Lung microvascular endothelial cell (primary cell): Measurements from ENCODE around the gene GFI1B. TPM values are rescaled to one million over a fixed set of nuclear protein-coding genes. Genes with fewer than 3 reads are reported as not detected.

Experiments
- DNase-seq, 2 donors: peaks; one replicate each; pipeline versions ENCODE4 v3.0.0 to v3.0.0-alpha.2; 2010; ENCODE audit warnings: low read depth in 2 of 2
- total RNA-seq: library from RNA; depleted of rRNA; stranded (reverse); fragments of >200 nt; gene quantifications from 2 replicates; pipeline ENCODE4 v1.2.1, GENCODE V29; 2014

The GFI1B gene
- total RNA-seq = not detected in 2 replicates

DNA sequence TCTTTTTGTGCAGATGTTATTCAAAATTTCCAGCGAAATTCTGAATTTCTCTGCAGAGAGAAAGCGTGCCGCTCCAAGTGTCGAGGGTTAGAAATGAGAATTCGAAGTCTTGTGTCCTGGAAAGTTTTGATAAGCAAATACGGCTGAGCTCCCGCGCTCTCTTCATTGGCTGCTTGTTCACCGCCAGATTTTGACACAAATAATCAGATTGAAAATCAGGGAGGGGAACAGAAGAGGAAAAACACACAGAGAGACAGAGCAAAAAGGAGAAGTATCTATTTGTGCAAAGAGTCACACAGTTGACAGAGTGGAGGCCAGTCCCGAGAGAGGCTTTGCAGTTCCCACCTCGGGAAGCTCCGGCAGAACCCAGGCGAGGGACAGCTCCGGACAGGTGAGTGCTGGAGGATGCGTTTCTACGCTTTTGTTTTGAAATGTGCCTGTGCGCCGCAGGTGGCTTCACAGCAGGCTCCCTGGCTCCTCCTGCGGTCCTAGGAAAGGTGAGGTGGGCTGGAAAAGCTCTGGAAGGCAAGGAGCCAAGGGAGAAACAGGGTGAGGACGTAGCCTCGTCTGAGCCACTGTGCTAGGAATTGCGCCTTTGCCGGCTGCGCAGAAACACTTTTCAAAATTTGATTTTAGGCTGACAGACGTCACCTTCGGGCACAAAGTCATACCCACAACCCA, at the start of gene GFI1B:
GFI1B (plus strand) TSS at position 244 of the 681 bp plus-strand sequence. CDS start 7,985 bp downstream, outside the sequence.
- DNase-seq = no peak

DNA sequence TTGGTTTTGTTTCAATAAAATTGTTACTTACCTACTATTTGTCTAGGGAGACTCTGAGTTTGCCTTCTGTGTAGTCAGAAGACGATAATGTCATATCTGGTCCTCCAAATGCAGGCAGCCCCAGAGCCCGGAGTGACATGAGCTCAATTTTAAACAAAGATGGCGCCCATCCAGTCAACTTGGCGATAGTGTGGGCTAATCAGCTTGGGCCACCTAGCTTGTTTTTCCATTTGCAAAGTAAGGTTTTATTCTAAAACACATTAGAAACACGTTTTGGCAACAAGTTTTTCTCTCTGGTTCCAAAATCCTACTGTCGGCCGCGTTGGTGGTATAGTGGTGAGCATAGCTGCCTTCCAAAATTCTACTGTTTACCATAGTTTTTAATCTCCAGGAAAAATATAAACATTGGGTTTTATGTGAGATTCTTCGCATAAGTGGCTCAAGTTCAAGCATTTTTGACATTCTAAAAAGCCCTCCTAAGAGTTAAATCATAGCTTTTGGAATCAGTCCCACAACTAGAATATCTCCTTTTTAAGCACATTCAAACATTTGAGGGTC, 47.2 kb upstream of the GFI1B start:
- no peak for DNase-seq

DNA sequence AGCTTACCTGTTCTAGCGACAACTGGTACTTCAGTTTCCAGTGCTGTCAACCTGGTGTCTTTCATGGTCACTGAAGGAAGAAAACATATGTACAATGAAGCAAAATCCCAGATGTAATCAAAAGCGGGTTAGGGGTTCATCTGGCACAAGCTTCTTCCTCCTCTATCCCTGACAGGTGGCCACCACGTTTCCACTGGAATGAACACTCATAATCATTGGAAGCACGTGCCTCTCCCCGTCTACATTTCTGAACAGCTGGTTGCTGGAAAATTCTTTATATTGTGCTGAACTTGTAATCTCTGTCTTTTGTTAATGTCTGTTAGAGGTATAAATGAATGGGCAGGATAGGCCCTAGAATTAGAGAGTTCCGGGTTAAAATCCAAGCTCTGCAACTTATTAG, 43.5 kb upstream of the GFI1B start:
- DNase-seq = no peak

DNA sequence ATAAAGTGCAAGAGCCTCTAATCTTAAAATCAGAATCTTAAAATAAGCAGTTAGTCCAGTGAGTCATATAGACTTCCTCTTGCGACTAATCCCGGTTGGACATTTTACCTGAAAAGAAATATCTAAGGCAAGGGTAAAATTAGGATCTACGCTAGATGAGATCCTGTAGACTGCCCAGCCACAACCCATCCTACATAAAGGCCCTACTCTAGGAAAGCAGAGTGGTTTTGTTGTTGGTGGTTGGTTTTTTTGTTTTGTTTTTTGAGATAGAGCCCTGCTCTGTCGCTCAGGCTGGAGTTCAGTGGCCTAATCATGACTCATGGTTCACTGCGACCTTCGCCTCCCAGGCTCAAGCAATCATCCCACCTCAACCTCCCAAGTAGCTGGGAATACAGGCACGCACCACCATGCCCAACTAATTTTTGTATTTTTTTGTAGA, 41.0 kb upstream of the GFI1B start:
- peak in 1 of 2 donors; percentile 46 for DNase-seq

DNA sequence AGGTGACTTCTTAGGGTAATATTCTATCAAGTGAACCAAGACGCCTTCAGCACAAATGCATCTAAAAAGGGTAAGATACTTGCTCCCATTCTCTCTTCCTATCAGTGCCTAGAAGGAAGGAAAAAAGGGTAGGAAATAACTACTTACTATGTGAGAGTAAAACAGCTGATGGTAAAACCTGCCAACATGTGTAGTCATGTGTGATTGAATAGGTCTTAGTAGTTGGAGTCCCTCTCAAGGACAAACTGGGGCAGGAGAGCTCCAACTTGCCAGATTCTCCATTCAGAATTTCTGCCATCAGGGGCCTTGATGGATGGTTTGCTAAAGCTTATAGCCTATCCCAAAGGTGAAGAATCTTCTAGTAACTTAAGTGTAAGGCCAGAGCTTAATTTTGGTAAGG, 39.3 kb upstream of the GFI1B start:
- DNase-seq = no peak

DNA sequence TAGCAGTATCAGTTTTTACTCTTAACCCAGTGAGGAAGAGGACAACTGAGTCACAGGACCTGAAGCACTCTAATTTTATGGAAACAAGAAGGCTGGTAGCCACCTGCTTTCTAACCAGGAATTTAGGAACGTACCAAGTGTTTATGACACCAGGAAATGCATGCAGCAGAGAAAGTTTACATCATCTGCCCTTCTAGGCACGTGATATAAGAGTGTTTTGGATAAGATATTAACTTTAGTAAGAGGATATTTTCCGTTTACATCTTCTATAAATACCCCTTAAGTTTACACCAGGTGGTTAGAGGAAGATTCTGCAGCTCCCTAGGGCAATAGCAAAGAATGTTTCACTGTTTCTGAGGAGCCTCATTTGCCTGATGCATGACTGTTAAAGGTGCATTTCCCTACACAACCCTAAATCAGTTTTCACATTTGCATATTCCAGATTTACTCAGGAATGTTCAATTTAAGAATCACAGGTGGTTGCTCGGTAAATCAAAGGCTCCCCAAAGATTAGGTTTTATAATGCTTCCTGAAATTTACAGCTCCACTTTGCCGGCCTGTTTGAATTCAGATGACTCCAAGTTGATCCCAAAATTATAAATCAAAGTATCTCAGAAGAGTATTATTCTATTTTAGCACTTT, 35.8 kb upstream of the GFI1B start:
- peak in 1 of 2 donors; percentile 39 for DNase-seq

DNA sequence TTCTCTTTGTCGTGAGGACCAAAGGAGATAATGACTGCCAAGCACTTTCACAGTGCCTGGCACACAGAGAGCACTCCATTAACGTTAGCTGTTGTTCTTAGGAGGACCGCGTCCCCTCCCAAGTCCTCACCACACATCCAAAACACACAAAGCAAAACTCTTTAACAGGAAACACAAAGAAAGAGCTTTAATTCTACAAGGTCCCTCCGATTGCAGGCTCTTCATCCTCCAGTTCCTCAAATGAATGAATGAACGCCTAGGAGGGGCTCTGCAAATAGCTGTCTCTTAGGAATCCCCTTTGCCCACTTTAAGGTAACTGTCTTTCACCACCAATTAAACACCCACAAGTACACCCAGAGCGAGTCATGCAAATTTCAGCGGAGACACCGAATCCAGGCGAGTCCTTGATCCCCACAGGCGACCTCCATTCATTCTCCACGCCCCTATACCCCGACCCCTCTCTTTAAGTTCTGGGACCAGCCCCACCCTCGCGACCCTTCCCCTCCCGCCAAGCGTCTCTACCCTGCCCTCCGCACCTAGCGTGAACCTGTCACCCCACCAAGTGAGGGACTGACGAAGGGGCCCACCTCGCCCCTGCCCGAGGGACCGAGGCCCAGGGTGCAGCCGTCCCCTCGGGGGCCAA, 34.7 kb upstream of the GFI1B start:
- peak in 1 of 2 donors; percentile 6 for DNase-seq

DNA sequence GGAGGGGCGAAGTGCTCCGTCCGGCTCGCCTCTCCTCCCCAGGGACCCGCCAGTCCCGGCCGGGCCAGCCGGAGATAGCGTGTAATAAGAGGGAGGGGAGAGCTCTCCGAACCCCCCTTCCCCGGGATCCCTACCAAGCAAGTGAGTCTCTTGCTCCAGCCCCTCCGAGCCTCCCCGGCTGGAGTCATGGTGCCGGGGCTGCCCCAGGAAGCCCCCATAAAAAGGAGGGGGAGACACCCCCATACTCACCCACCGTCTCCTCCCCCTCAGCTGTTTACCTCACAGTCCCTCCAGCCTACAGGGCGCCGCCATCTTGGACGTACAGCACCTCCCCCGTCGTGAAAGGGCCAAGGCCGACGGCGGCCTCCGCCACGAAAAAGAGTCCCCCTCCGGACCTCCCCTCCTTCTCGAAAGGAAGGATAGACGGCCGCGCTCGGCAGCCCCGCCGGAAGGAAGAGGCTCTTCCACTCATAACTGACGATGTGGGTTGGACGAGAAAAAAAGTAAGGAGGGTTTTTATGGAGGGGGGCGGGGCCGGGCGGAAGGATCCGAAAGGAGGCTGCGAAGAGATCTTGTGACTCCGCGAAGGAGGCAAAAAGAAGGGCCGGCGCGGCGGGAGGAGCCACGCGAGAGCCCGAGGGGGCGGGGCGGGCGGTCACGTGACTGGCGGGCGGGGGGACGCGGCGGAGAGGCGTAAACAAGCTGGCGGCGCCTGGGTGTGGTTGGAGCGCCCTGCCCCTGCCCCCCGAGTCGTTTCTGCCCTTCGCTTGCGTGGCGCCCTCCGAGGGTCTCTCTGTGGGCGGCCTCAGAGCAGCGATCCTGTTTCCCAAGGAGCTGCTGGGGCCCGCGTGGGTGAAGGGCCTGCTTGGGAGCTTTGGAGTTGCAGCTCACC, 34.0 kb upstream of the GFI1B start, which contains the start of gene TSC1:
TSC1 (minus strand) TSS at position 323 of the 892 bp plus-strand sequence. CDS start 15,744 bp downstream, outside the sequence.
- DNase-seq = peak; percentile 96 to 97

DNA sequence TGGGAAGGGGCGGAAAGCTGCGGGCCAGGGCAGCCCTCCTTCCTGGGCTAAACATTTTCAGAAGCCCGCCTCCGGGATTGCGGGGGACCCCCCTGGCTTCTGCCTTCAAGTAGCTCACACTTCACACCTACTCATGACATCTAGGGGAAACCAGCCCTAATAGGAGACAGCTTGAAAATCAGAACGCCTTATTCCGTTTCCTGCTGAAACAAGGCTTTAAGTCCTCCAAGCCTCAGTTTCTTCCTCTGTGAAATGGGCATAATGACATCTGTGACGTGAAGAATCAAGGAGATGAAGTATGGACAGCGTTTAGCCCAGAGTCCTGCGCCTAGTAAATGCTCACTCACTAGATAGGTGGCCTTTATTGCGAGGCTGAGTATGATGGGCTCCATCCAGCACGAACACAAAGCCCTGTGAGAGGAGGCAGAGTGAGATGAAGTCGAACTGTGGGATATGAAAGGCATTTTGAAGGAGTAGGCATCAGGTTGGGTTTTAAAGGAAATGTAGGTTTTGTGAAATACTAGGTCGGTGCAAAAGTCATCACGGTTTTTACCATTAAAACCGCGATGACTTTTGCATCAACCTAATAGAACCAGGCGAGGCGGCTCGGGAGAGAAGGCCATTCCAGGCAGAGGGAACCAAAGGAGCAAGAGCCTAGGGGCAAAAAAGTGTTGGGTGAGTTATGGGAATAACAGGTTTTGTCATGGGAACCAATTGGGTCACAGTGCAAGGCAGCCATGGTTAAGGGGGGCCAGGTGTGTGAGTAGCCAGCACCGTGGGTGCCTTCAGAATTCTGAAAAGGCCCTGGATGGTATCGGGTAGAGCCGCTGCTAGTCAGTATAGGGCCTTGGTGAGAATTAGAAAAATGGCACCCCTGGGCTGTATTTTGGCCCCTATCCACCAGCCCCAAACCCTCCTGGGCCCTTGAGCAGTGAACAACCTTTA, 33.0 kb upstream of the GFI1B start:
- DNase-seq = no peak

DNA sequence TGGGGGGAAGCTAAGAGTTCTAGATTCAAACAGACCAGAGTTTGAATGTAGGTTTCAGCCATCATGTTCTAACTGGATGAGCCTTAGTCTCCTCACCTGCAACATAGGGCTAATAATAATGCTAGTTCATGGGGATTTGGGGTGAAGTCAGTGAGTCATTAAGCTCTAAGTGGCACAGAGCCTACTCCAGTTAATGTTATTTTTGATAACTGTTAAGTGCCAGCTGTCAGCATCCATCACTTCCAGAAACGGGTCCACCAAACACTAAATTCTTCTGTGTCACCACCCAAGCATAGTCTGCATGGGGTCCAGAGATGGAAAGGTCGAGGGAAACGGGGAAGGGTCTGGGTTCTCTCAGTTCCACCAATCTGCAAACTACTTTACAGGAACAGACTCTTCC, 32.3 kb upstream of the GFI1B start:
- DNase-seq = no peak

DNA sequence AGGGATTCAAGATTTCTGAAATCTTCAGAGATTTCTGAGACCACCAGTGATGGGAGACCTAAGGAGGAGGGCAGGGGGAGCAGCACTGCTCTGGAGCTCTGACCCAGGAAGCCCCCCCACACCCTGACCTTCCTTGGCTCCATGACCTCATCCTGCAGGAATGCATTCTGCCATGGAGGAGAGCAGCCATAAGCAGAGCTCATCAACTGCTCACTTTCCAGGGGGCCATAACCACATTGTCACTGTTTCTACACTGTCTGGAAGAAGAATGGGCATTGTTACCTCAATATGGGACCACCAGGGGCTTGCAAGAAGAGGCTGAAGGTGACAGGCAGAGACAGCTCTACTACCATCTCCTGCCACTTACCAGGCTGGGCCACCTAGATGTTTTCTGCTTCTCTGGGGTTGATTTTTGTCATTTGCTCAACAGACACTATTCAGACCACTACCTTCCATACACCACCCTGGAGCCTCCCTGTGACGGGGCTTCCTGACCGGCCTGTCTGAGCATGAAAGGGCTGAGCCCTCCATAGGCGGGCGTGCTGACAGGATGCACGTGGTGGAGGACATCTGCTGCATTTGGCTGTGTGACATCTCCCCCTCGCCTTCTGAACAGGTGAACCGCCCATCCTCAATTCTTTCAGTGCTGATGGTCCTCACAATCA, 31.7 kb upstream of the GFI1B start:
- DNase-seq = peak; percentile 16 to 32

DNA sequence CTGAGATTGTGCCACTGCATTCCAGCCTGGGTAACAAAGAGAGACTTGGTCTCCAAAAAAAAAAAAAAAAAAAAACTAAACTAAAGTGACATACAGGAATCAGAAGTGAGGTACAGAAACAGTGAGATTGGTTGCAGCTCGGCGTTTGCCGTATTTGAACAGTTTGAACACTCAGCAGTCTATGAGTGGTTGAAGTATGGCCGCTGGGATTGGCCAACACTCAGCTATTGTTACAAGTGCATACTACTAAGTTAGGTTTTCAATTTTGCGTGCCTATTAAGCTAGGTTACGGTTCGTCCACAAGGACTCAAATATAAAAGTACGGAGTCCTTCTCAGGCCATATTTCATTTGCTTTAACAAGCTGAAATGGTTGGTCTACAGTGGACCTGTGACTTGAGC, 30.7 kb upstream of the GFI1B start:
- DNase-seq = no peak

DNA sequence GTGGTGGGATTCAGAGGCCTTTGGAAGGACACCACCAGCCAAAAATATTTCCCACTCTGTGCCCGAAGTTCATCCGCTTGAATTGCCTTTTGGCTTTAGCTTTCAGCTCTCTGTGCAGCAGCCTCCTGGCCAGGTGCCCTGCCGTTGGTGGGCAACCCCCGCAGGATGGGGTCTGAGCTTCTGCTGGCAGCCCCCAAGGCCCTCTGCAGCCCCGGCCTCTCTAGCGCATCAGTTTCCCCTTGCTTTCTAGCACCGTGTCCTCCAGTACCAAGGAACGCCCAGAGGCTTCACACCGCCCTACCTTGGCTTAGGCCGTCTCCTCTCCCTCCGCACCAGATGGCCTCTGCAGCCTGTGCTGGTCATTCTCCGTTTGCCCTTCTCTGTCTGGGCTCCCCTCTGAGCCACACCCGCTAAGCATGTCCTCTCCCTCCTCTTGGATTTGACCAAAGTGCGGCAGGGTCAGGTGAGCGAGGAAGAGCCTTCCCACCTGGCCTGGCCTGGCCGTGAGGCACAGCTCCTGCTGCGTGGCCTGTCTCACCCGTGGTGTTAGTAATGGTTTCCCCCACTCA, 29.9 kb upstream of the GFI1B start:
- DNase-seq = no peak

DNA sequence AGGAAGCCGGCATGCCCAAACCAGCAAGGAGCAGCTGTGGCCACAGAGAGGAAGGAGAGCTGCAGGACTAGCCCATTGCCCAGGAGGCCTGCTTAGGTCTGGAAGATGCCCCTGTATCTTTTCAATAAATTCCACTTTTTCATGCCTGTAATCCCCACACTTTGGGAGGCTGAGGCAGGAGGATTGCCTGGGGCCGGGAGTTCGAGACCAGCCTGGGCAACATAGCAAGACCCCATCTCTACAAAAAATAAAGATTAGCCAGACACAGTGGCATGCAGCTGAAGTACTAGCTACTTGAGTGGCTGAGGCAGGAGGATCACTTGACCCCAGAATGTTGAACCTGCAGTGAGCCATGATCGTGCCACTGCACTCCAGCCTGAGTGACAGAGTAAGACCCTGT, 28.8 kb upstream of the GFI1B start:
- DNase-seq = no peak

DNA sequence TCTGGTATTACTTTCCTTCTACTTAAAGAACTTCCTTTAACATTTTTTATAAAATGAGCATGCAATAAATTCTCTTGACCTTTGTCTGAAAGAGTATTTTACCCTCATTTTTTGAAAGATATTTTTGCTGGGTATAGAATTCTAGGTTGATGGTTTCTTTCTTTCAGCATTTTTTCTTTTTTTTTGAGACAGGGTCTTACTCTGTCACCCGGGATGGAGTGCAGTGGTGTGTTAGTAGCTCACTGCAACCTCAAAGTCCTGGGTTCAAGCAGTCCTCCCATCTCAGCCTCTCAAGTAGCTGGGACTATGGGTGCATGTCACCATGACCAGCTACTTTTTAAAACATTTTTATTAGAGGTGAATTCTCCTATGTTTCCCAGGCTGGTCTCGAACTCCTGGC, 23.4 kb upstream of the GFI1B start:
- DNase-seq = no peak

DNA sequence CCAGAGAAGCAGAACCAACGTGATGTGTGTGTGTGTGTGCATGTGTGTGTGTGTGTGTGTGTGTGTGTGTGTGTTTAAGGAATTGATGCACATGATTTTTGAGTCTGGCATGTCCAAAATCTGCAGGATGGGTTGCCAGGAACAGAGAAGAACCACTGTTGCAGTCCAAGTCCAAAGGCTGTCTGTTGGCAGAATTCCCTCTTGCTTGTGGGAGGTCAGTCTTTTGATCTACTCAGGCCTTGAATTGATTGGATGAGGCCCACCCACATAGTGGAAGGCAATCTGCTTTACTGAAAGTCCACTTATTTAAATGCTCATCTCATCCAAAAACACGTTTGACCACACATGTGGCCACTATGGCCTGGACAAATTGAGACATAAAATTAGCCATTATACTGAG, 22.7 kb upstream of the GFI1B start:
- no peak for DNase-seq

DNA sequence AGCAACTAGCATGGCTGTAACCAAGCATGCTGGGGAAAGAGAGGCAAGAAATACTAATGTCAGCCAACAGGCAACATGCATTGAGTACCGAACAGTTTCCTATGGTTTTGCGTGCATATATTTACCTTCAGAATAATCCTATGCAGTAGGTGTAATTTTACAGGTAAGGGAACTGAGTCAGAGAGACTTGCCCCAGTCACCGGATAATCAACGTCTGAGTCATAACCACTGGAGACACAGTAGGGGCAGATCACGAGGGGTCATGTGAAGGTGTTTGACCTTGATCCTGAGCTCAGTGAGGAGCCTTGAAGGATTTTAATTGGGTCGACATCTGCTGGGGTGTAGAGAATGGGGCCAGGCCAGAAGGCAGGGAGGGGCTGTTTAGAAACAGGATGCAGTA, 20.7 kb upstream of the GFI1B start:
- no peak for DNase-seq

DNA sequence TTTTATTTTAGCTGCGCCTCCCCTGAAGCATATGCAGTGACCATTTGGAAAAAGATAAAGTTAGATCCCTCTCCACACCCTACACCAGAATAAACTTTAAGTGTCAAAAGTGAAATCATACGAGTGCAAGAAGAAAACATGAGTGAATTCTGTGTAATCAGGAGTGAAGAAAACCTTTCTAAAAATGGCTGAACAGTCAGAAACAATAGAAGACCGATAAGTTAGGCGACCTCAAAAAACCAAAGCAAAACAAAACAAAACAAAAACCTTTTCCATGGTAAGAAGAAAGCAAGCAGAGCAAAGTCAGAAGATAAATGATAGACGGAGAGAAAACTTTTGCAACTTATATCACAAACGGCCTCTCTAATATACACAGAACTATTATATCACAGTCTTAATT, 17.5 kb upstream of the GFI1B start:
- DNase-seq = no peak

DNA sequence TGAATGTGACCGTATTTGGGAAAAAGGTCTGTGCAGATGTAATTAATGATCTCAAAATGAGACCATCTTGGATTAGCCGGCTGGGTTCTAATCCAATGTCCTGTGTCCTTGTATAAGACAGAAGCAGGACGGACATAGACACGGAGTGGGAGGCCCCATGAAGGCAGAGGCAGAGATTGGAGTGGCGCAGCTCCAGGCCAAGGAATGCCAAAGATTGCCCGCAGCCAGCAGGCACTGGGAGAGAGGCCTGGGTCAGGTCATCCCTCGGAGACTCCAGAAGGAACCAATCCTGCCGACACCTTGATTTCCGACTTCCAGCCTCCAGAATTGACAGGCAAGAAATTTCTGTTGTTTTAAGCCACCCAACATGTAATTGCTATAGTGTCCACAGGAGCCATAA, 13.0 kb upstream of the GFI1B start:
- no peak for DNase-seq
